AG04450 (cell line): ENCODE data around the gene CFAP221. TPM values are rescaled to one million over a fixed set of nuclear protein-coding genes. Genes with fewer than 3 reads are reported as not detected.

Source experiments
- CTCF ChIA-PET: fragments of 300-600, 350-600 bp; formaldehyde crosslinking; extraction: SDS; loops from one replicate; lab custom pipeline; 2022; ENCODE audit warnings: antibody characterized with exemption, inconsistent platforms; lab: Charles Lee
- POLR2A ChIA-PET: fragments of 350-600 bp; formaldehyde crosslinking; extraction: SDS; loops from one replicate; lab custom pipeline; 2021; ENCODE audit warnings: antibody characterized with exemption, inconsistent platforms; lab: Yijun Ruan, JAX
- DNase-seq: peaks from one replicate; pipeline ENCODE4 v3.0.0-alpha.2; 2011; ENCODE audit warnings: low read depth, low spot score
- H3K27ac ChIP-seq: one replicate; pipeline ENCODE4 v1.5.1; 2012; ENCODE audit warnings: low read depth, low read length, control low read depth
- H3K27me3 ChIP-seq: one replicate; pipeline ENCODE4 v1.6.0; 2012; ENCODE audit warnings: low read length; ENCODE audit not compliant: control insufficient read depth, insufficient read depth
- H3K4me3 ChIP-seq: 2 replicates; pipeline ENCODE4 v1.5.1; 2011; ENCODE audit warnings: mild to moderate bottlenecking, low read depth, low read length, control low read depth
- H3K9me3 ChIP-seq: 2 replicates; pipeline ENCODE4 v1.5.1; 2012; ENCODE audit warnings: low read length; ENCODE audit not compliant: control insufficient read depth, insufficient read depth
- CTCF ChIP-seq: IDR thresholded peaks from 2 replicates; pipeline ENCODE4 v1.5.1; 2011; ENCODE audit warnings: low read depth, low read length, control low read depth, inconsistent platforms
- polyA plus RNA-seq: library from polyadenylated mRNA; depleted of rRNA; stranded (reverse); fragments of >200 nt; gene quantifications from 2 replicates; pipeline ENCODE4 v1.2.3, GENCODE V29; 2011

Gene CFAP221
- polyA plus RNA-seq, 1 experiment = not detected

- POLR2A ChIA-PET = no interaction called here
- DNase-seq = no peak
- CTCF ChIA-PET = no interaction called here
Measured at GRCh38 chr2:119691189-119691588, 146.9 kb downstream of the CFAP221 start.

GRCh38 chr2:119691651-119692245, 147.5 kb downstream of the CFAP221 start:
- H3K4me3 ChIP-seq = no peak overlapping the region
- DNase-seq = no peak
- ChIA-PET CTCF (interaction anchor here (1.5 kb wide), 1 partner anchor 11 kb away, joined by 15 read pairs; no protein-coding TSS in a partner anchor), POLR2A (no interaction called here)
- no peak overlapping the region for H3K27ac ChIP-seq
- no peak for TF ChIP-seq CTCF
- H3K9me3 ChIP-seq = no peaks in the 10 kb centered on the region; the same call in 1 of the 2 replicates
- peaks cover under 1% of the 10 kb centered on the region for H3K27me3 ChIP-seq

More at GRCh38 chr2:119691189-119691588, 146.9 kb downstream of the CFAP221 start:
- no peaks in the 10 kb centered on the region; the same call in 1 of the 2 replicates for H3K9me3 ChIP-seq
- no peaks in the 10 kb centered on the region for H3K27me3 ChIP-seq
- H3K27ac ChIP-seq = no peak overlapping the region
- no peak for TF ChIP-seq CTCF
- H3K4me3 ChIP-seq = no peak overlapping the region

- Histone ChIP-seq H3K9me3 (no peaks in the 10 kb centered on the region; the same call in 1 of the 2 replicates), H3K4me3 (no peak overlapping the region), H3K27ac (no peak overlapping the region), H3K27me3 (peaks cover 4% of the 10 kb centered on the region)
- DNase-seq = no peak
- TF ChIP-seq CTCF = no peak
- ChIA-PET CTCF (interaction anchor here (1.5 kb wide), 1 partner anchor 11 kb away, joined by 15 read pairs; no protein-coding TSS in a partner anchor), POLR2A (no interaction called here)
Measured at GRCh38 chr2:119692310-119692709, 148.1 kb downstream of the CFAP221 start.

GRCh38 chr2:119692954-119693353, 148.7 kb downstream of the CFAP221 start:
- no peak for TF ChIP-seq CTCF
- no peak overlapping the region for H3K27ac ChIP-seq
- POLR2A ChIA-PET = no interaction called here
- CTCF ChIA-PET = interaction anchor here (0.6 to 1.5 kb wide), 2 partner anchors 10 to 293 kb away, joined by 3 to 15 read pairs; no protein-coding TSS in a partner anchor
- no peak for DNase-seq
- H3K4me3 ChIP-seq = no peak overlapping the region
- H3K9me3 ChIP-seq = no peaks in the 10 kb centered on the region; the same call in 1 of the 2 replicates
- peaks cover 4% of the 10 kb centered on the region for H3K27me3 ChIP-seq

GRCh38 chr2:119693567-119693966, 149.3 kb downstream of the CFAP221 start:
- Histone ChIP-seq H3K27ac (no peak overlapping the region), H3K9me3 (no peaks in the 10 kb centered on the region; the same call in 1 of the 2 replicates), H3K4me3 (no peak overlapping the region), H3K27me3 (peaks cover 10% of the 10 kb centered on the region)
- TF ChIP-seq CTCF = no peak
- ChIA-PET POLR2A (no interaction called here), CTCF (interaction anchor here (1.5 kb wide), 1 partner anchor 9 kb away, joined by 15 read pairs; no protein-coding TSS in a partner anchor)
- no peak for DNase-seq
